Neuron (in vitro differentiated cells): ENCODE data around the gene STX8.

ENCODE experiments used
- H2AFZ ChIP-seq: one replicate; pipeline ENCODE4 v1.6.1; 2013; ENCODE audit warnings: low read depth, mild to moderate bottlenecking, inconsistent platforms, low read length, moderate library complexity
- H3K27me3 ChIP-seq: one replicate; pipeline ENCODE4 v1.6.1; 2013; ENCODE audit warnings: low read length; ENCODE audit not compliant: insufficient read depth
- H3K36me3 ChIP-seq: one replicate; pipeline ENCODE4 v1.6.1; 2013; ENCODE audit warnings: low read length; ENCODE audit not compliant: insufficient read depth
- H3K4me1 ChIP-seq: one replicate; pipeline ENCODE4 v1.6.1; 2013; ENCODE audit warnings: low read length; ENCODE audit not compliant: insufficient read depth
- H3K4me3 ChIP-seq: 2 replicates; pipeline ENCODE4 v1.5.1; 2013; ENCODE audit warnings: mild to moderate bottlenecking, low read length, moderate library complexity
- H3K9me3 ChIP-seq: one replicate; pipeline ENCODE4 v1.6.1; 2013; ENCODE audit warnings: low read length

The STX8 gene

GRCh38 chr17:9273428-9274391, 301.9 kb downstream of the STX8 start:
- Histone ChIP-seq H3K4me3 (no peak overlapping the region), H3K4me1 (no peaks in the 10 kb centered on the region), H2AFZ (no peak overlapping the region), H3K36me3 (no peaks in the 10 kb centered on the region), H3K27me3 (no peaks in the 10 kb centered on the region), H3K9me3 (no peaks in the 10 kb centered on the region)

- Histone ChIP-seq H3K27me3 (no peaks in the 10 kb centered on the region), H3K4me3 (no peak overlapping the region), H3K36me3 (no peaks in the 10 kb centered on the region), H3K4me1 (no peaks in the 10 kb centered on the region), H3K9me3 (no peaks in the 10 kb centered on the region), H2AFZ (no peak overlapping the region)
Observed at GRCh38 chr17:9272501-9273200, 303.0 kb downstream of the STX8 start.

- Histone ChIP-seq H2AFZ (no peak overlapping the region), H3K4me3 (no peak overlapping the region), H3K36me3 (no peaks in the 10 kb centered on the region), H3K4me1 (no peaks in the 10 kb centered on the region), H3K9me3 (no peaks in the 10 kb centered on the region), H3K27me3 (no peaks in the 10 kb centered on the region)
Observed at GRCh38 chr17:9271989-9272388, 303.6 kb downstream of the STX8 start.

- Histone ChIP-seq H3K36me3 (no peaks in the 10 kb centered on the region), H3K4me1 (no peaks in the 10 kb centered on the region)
Observed at GRCh38 chr17:9270921-9271320, 304.7 kb downstream of the STX8 start.

GRCh38 chr17:9269350-9270035, 306.1 kb downstream of the STX8 start:
- Histone ChIP-seq H2AFZ (no peak overlapping the region), H3K4me1 (no peaks in the 10 kb centered on the region), H3K36me3 (no peaks in the 10 kb centered on the region), H3K4me3 (no peak overlapping the region), H3K9me3 (no peaks in the 10 kb centered on the region), H3K27me3 (no peaks in the 10 kb centered on the region)

More at GRCh38 chr17:9270921-9271320, 304.7 kb downstream of the STX8 start:
- Histone ChIP-seq H3K9me3 (no peaks in the 10 kb centered on the region), H3K4me3 (no peak overlapping the region), H3K27me3 (no peaks in the 10 kb centered on the region), H2AFZ (no peak overlapping the region)

- Histone ChIP-seq H3K27me3 (no peaks in the 10 kb centered on the region), H3K9me3 (no peaks in the 10 kb centered on the region), H3K4me1 (no peaks in the 10 kb centered on the region), H3K36me3 (no peaks in the 10 kb centered on the region), H2AFZ (no peak overlapping the region), H3K4me3 (no peak overlapping the region)
Observed at GRCh38 chr17:9268546-9268945, 307.1 kb downstream of the STX8 start.

GRCh38 chr17:9266697-9267117, 308.9 kb downstream of the STX8 start:
- H3K4me1 ChIP-seq, result no peaks in the 10 kb centered on the region
- H3K27me3 ChIP-seq, result no peaks in the 10 kb centered on the region
- H3K36me3 ChIP-seq, result no peaks in the 10 kb centered on the region
- no peaks in the 10 kb centered on the region for H3K9me3 ChIP-seq
- H2AFZ ChIP-seq, result no peak overlapping the region
- no peak overlapping the region for H3K4me3 ChIP-seq

- no peaks in the 10 kb centered on the region for H3K27me3 ChIP-seq
- H3K4me3 ChIP-seq, result no peak overlapping the region
- H3K36me3 ChIP-seq, result no peaks in the 10 kb centered on the region
- H3K9me3 ChIP-seq, result no peaks in the 10 kb centered on the region
- H2AFZ ChIP-seq, result no peak overlapping the region
- H3K4me1 ChIP-seq, result no peaks in the 10 kb centered on the region
Observed at GRCh38 chr17:9266031-9266680, 309.5 kb downstream of the STX8 start.

- Histone ChIP-seq H3K4me1 (peaks cover 10% of the 10 kb centered on the region), H3K4me3 (no peak overlapping the region), H2AFZ (no peak overlapping the region), H3K36me3 (no peaks in the 10 kb centered on the region), H3K27me3 (no peaks in the 10 kb centered on the region), H3K9me3 (no peaks in the 10 kb centered on the region)
Observed at GRCh38 chr17:9261081-9262012, 314.3 kb downstream of the STX8 start.

GRCh38 chr17:9259419-9259818, 316.2 kb downstream of the STX8 start:
- H3K36me3 ChIP-seq, result no peaks in the 10 kb centered on the region
- no peaks in the 10 kb centered on the region for H3K9me3 ChIP-seq
- H3K27me3 ChIP-seq, result no peaks in the 10 kb centered on the region
- H2AFZ ChIP-seq, result no peak overlapping the region
- H3K4me1 ChIP-seq, result peaks cover 10% of the 10 kb centered on the region
- no peak overlapping the region for H3K4me3 ChIP-seq

GRCh38 chr17:9258115-9259015, 317.3 kb downstream of the STX8 start:
- Histone ChIP-seq H3K9me3 (no peaks in the 10 kb centered on the region), H3K4me3 (no peak overlapping the region), H3K36me3 (no peaks in the 10 kb centered on the region), H3K4me1 (peaks cover 10% of the 10 kb centered on the region), H2AFZ (no peak overlapping the region), H3K27me3 (no peaks in the 10 kb centered on the region)
